HG03280 (cell line): ENCODE data around the gene MYO18A.

Source experiments
- ATAC-seq: cut with Tn5 transposase; IDR thresholded peaks from one replicate; pipeline ENCODE4 v1.9.1; 2021; ENCODE audit warnings: mild to moderate bottlenecking, moderate library complexity; ENCODE audit not compliant: unreplicated experiment

Gene MYO18A

DNA sequence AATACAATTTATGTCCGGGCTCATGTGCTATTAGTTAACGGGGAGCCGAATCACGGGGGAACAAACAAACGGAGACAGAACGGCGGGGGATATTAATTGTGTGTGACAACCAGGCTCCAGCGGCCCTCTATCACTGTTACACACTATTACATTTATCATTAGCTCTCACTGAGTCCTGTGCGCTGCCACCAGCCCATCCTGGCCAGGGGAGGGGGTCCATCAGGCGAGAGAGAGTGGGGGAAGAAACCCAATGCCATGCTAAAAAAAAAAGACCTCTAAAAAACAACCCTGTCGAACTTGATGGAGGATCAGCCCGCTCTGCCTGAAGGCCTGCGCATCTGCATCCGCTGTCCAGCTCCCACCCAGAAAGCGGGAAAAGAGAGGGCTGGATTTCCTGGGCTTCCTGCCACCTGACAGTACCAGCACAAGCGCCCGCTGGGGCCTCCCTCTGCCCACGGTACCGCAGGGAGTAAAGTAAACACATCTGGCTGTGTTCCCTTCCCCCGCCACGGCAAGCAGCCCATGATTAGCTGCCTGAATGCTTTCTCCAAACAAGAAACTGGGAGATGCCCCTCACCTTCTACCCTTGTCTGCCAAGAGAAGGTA, 95.6 kb downstream of the MYO18A start:
- ATAC-seq, result no peak

DNA sequence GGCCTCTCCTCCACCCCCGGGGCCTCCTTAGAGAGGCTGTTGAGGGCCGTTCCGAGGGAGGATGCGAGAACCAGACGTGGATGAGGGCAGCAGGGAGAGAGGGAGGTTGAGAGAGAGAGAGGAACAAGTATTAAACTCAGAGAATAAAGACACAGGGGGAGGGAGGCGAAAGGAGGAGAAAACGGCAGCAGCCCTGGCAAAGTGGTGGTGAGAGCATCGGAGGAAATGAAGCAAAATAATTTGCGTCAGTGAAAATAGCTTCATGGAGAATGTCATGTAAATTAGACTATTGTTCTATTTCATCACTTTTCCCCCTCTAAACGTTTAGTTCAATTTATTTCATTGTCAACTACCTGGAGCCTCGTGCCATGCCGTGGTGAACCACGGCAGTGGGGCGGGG, 99.2 kb downstream of the MYO18A start:
- no peak for ATAC-seq

DNA sequence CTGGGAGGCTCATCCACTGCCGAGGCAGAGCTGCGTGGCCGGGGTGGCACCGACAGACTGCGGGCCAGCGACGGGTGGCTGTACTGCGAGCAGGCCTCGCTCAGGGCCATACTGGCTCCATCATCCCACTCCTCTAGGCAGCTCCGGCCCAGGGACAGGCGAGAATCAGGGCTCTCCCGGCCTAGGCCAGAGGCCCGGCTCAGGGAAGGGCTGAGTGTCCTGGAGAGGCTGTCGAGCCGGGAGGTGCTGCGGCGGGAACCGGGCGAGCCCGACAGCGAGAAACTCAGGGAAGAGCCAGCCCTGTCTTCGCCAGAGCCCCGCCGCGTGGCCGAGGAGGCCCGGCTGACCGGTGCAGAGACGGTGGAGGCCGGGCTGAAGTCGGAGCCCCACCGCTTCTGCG, 99.9 kb downstream of the MYO18A start:
- ATAC-seq, result no peak

DNA sequence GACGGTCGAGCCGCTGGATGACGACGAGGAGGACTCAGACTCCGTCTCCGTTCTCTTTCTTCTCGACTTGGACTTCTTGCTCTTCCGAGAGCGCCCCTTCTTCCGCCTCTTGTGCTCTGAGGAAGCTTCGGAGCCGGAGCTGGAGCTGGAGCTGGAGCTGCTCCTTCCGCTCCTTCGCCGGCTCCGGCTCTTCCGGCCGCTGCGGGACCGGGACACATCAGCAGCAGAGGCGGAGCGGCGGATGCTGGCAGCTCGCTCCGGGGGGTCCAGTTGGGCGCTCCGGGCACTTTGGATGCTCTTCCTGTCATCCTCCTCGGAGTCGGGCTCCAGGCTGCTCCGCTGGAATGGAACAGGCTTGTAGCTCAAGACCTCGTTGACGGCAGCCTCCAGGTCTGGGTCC, 100.3 kb downstream of the MYO18A start:
- no peak for ATAC-seq

DNA sequence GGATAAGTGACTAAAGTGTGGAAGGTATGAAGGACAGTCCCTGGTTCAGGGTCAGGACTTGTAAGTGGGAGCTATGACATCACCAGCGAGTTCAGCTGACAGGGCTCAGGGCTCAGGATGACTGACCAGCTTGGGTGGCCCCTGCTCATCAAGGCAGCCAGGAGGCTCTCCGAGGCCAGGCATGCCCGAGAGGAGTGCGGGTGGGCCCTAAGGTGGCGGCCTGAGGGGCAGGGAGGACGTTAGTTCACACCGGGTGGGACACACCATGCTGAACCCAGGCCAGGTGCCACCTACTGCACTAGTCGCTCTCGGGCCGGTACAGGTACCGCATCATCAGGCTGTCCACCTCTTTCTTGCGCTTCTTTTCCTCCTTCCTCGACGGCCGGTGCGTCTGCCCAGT, 100.8 kb downstream of the MYO18A start:
- no peak for ATAC-seq

DNA sequence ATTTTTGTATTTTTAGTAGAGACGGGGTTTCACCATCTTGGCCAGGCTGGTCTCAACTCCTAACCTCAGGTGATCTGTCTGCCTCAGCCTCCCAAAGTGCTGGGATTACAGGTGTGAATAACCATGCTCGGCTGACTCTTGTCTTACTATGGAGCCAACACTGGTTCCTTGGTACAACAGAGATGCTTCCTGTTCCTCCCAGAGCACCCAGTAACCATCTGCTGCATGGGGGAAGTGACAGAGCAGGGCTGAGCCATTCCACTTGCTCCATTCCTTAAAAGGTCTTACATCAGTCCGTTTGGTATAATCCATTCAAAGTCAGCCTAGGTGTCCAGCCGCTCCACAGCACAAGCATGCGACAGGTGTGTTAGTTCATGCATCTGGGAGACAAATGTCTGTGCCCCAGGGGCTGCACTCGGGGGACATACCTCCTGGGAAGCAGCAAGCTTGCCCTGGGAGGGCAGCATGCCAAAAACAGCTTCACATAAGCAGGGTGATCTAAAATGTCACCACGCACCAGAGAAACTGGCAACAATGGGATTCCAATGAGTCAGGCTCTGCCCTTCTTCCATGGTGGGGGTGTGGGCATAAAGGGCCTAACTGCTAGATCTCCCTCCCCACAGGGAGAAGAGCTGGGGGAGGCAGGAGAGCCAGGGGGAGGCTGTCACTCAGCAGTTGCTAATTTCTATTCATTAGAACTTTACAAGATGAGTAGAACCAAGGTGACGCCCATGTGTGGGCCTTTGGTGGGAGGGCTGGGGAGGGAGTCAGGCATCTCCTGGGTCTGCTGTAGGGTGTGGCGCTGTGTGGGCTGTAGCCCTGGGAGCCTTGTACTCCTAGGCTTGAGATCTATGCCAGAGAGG, 101.8 kb downstream of the MYO18A start:
- ATAC-seq, result no peak

DNA sequence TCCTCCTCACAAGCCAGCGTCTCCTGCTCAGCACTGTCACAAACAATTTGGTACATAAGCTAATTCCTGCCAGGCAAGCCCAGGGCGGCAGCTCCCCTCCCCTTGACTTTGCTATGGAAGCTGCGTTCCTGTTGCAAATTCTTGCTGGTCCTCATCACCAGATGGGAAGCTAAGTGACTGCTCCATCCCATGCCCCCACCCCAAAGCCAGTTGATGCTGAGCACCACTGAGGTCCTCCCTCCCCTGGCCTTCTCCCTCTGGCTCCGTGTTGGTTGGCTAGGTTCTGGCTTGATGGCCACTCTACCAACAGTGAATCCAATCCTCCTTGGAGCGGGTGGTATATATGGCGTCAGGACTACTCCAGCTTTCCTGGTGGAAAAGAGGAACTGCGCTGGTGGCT, 102.9 kb downstream of the MYO18A start:
- ATAC-seq, result no peak

DNA sequence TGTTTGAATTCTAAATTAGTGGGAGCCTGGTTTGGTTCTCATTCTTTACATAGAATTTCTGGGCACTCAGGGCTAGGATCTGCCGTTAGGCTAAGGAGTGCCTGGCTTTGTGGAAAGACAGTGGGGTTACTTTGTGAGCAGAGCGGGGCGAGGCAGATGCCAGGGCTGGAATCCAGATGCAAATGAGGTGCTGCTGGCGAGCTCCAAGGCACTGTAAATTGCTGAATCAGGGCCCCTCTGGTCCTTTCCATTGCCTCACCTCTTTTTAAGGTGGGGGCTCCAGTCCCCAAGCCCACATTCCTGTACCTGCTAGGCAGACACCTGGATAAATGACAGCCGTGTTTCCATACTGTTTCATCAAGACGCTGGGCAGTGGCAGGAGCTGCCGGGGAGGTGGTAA, 103.5 kb downstream of the MYO18A start:
- no peak for ATAC-seq

DNA sequence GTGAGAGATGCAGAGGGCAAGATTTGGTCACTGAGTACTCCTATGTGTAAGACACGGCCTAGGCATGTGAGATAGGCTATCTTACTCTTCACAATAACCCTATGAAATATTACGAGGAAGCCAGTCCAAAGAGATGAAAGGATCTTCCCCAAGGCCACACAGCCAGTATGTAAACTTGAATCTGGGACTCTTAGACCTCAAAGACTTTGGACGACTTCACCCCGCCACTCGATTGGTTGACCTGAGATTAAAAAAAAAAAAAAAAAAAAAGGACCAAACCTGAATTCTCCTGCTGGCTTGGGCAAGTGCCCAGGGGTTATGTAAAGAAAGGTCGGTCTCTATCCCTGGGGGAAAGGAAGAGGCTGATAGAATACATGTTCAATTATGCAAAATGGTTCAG, 104.1 kb downstream of the MYO18A start:
- no peak for ATAC-seq

DNA sequence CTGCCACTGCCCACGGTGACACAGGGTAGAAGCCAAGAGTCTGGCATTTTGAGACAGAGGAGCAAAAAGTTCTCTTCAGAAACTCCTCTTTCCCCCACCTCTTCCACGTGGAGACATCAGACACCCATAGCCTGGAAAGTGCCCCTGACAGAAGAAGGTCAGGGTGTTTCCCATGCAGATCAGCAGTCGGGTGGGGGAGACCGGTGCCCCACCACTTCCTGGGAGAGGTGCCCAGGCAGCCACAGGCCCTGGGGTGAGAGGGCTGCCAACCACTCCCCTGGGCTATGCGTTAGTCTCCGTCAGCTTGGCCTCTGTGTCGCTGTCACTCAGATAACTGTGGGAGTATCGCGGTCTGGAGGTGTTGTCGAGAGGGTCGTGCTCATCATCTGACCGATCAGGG, 105.7 kb downstream of the MYO18A start:
- ATAC-seq, result no peak

DNA sequence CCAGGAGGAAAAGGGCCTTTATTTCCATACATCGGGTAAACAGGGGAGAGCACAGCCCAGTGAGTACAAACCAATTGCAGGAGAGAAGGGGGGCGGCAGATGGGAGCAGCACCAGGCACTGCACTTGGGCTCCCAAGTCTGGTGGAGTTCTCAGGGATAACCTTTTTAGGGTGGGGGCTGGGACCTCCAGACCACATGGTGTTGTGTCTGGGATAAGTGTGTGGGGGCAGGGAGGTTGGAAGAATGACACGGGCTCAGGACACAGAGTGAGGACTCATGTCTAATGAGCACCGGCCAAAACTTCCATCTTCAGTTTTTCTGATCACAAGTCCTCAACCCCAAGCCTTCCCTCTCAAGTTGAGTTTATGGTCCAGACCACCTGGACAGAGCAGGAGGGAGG, 106.7 kb downstream of the MYO18A start:
- no peak for ATAC-seq

DNA sequence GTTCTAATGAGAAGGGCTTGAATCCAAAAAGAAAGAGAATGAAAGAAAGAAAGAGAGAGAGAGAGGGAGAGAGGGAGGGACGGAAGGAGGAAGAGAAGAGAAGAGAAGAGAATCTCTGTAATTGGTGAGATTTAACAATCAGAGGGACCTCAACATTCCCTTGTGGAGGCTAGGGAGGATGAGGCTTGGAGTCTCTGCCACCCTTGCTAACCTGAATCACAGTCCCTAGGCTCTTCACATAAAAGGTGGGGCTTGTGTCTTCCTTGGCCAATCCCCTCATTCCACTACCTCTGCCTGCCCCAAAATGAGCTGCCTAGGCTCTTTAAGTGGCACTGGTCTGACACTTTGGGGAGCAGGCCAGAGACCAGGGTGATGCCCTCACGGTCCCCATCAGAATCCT, 107.2 kb downstream of the MYO18A start:
- ATAC-seq, result no peak

DNA sequence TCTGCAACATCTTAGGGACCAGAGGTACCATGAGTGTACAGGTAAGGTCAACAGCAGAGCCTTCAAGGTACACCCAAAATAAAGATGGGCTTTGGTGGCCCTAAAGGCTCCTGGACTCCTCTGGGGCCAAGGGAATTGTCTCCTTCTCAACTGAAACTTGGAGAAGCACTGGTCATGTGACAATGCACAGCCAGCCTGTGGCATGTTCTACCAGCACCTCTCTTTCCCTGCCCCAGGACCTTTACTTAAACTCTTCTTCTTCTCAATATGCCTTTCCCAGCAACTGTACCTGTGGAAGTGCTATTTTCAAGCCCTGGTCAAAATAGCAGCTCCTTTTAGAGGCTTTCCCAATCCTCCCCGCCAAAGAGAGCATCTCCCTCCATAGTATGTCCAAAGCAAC, 108.9 kb downstream of the MYO18A start:
- no peak for ATAC-seq

DNA sequence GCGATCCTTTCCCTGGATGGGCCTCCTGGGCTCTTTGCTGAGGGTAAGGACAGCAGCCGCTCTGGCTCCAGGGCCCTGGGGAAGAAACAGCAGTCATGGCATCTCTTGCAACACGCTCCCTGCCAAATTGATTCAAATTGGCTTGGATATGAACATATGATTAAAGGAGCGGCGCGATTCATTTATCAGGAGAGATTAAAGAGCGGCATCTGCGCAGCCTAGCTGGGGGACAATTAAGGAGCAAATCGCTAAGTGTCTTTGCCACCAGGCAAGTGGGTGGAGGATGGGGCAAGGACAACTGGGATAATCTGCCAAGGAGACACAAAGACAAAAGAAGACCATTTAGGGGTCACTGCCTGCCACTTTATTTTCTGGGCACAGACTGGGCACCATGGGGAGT, 109.4 kb downstream of the MYO18A start:
- ATAC-seq, result no peak

DNA sequence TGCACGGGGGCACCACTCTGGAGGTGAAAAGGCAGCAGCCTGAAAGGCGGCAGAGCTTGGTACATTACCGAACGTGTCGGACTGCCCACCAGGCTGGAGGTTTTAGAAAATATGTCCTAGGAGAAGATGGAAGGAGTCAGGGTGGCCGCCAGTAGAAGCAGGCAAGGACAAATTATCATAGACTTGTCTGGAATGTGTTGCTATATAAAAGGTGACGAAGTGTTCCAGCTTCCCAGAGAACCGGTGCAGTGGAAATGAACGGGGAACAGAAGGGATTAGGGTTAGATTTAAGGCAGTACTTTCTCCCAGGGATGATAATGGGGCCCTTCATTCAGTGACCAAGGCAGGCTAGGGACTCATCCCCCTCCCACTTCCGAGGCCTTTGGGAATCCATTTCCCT, 109.9 kb downstream of the MYO18A start:
- ATAC-seq, result no peak

DNA sequence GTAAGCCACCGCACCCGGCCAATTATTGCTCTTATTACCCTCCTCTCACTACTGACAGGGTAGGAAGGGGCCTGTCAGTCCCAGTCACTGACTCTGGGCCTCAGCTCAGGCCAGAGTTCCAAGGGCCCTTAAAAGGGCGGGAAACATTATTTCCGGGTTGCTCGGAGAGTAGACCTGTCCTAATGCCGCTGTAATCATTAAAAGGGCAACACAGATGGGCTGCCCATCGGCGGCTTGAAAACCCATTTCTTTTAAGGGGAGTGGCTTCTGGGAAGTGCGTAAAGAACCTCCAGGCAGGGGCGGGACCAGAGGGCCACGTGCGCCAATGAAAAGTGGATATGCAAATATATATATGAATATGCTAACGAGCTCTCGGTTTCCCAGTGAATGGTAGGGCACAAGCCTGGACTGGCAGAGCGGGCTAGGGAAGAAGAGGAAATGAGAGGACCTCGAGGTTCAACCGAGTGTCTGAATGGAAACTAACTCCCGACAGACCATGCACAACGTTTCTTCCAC, 110.6 kb downstream of the MYO18A start:
- ATAC-seq, result no peak

DNA sequence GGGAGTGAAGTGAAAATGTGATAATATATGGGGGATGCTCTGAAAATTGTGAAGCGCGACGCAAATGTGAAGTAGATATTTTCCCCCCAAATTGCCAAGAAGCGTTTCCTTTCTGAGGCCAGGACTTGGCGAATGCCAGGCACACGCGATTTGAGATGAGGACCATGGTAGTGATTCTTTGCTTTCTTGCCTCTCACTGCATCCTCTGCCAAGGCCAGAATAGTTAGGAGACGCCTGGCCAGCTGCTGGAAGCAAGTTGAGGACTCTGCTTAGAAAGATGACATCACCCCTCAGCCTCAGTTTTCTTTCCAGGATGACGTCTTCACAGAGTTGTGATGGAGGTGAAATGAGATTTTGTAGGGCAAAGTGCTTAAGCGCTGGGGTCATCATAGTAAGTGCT, 111.4 kb downstream of the MYO18A start:
- no peak for ATAC-seq

DNA sequence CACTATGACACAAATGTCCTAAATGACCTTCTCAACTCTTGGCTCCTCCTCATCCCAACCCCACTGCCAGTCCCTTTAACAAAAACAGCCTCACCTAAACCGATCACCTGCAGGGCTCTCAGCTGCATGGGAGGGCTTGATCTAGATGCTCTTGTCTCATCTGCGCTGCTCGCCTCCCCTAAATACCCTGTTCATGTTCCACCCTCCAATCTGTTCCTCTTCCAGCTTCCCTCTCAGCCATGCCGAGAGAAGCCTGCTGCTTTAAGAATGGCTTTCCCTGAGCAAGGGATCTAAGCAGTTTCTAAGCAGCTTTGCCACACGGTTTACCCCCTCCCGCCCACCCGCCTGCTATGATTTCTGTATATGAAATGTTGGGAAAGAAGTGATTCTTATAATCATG, 113.6 kb downstream of the MYO18A start:
- ATAC-seq, result no peak

DNA sequence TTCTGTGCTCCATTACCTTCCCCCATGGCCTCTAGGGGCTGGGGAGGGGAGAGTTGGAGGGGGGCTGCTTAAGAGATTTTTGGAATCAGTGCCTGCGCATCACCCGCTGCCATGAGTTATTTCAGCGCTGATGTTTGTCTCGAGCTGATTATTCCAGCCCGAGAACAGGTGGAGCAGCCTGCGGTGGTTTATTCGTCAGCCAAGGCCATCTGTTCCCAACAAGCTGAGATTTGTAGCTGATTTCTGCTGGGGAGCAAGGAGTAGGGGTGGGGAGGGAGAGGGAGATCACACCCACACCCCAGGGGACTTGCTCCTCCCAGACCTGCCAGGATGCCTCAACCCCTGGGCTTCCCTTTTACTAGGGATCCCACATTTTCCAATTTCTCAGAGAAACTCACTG, 114.2 kb downstream of the MYO18A start:
- no peak for ATAC-seq

DNA sequence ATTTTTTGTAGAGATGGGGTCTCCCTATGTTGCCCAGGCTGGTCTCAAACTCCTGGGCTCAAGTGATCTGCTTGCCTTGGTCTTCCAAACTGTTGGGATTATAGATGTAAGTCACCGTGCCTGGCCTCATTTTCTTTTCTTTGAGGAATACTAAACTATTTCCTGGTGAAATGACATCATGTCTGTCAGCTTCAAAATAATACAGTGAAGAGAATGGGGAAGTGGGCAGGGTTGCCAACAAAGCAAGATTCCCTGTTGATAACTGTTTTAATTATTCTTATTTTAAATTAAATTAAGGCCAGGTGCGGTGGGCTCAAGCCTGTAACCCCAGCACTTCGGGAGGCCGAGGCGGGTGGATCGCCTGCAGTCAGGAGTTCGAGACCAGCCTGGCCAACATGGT, 116.2 kb downstream of the MYO18A start:
- no peak for ATAC-seq

DNA sequence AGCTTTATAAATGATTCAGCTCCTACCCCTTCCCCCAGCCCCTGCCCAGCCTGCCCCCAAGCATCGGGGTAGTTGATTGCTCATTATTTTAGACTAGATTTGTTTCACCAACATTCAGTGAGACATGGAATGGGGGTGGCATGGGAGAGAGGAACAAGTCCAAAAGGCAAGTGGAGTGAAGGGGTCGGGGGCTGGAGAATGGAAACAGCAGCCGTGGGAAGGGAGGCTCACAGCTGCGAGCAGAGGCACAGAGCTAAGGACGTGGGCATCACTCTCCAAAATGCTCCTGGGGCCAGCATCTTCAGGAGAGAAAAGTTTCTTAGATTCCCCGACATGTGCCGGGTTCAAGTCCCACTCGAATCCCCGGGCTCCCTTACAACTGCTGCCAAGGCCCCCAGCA, 118.0 kb downstream of the MYO18A start:
- no peak for ATAC-seq

DNA sequence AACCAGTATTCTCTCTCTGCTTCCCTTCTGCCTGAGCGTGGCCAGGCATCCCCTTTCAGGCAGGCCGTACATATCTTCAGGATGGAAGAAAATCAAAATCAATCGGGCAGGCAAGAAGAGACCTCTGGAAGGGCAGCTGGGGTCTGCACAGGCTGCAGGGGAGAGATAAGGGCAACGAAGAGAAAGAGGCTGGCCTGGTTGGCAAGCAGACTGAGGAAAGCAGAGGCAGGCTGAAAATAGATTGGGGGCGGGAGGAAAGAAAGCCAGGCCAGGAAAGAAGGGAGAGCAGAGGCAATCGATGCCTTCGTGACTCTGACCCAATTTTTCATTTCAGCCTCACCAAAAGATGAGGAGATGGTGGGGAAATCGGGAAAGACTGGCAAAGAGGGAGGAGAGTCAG, 119.2 kb downstream of the MYO18A start:
- ATAC-seq, result no peak

DNA sequence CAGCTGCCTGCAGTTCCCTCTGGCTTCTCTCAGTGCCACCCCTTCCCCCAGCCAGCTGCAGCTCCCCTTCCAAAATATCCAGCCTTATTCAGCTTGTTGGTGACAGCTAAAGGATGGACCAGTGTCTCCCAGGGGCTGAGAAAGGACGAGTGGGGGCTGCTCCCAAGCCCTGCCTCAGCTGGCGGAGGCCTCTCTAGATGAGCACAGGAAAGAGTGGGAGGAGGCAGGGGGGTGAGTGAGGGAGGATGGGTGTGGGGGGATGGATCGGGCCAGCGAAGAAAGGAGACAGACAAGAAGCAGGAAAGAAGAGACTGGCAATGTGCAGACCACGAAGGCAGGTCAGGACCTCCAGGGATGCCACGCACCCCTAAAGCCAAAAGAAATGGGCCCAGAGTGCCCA, 119.7 kb downstream of the MYO18A start:
- ATAC-seq, result no peak
